DND-41 (cell line): ENCODE results near the gene NEDD4L.

Experiments
- CTCF ChIP-seq: IDR thresholded peaks from 2 replicates; pipeline ENCODE4 v1.5.1; 2012; ENCODE audit warnings: borderline replicate concordance, low read length, moderate library complexity, mild to moderate bottlenecking; ENCODE audit not compliant: poor library complexity, severe bottlenecking; ENCODE audit errors: extremely low read depth
- EZH2 ChIP-seq: IDR thresholded peaks from 3 replicates; pipeline ENCODE4 v1.6.1; 2012; ENCODE audit warnings: borderline replicate concordance, low read depth, mild to moderate bottlenecking, moderate library complexity, low read length, inconsistent platforms; ENCODE audit not compliant: severe bottlenecking

GRCh38 chr18:58158008-58158407, 114.0 kb downstream of the NEDD4L start:
- TF ChIP-seq EZH2 (no peak), CTCF (no peak)
